Adipocyte (in vitro differentiated cells): ENCODE measurements around the gene MEG3.

Experiments
- DNase-seq: peaks from one replicate; pipeline ENCODE4 v3.0.0-alpha.2; 2015; ENCODE audit warnings: low read depth
- H3K27me3 ChIP-seq: replicated peaks from 2 replicates; pipeline ENCODE4 v1.7.0; 2013; ENCODE audit warnings: mild to moderate bottlenecking, low read length, moderate library complexity; ENCODE audit not compliant: control insufficient read depth, insufficient read depth
- H3K36me3 ChIP-seq: 2 replicates; pipeline ENCODE4 v1.7.0; 2013; ENCODE audit warnings: low read length, mild to moderate bottlenecking, moderate library complexity; ENCODE audit not compliant: control insufficient read depth, insufficient read depth, severe bottlenecking
- H3K4me1 ChIP-seq: 2 replicates; pipeline ENCODE4 v1.7.0; 2013; ENCODE audit warnings: mild to moderate bottlenecking, low read length, moderate library complexity; ENCODE audit not compliant: control insufficient read depth, insufficient read depth
- H3K4me3 ChIP-seq: 2 replicates; pipeline ENCODE4 v1.7.0; 2013; ENCODE audit warnings: mild to moderate bottlenecking, low read length, moderate library complexity
- H3K9ac ChIP-seq: 2 replicates; pipeline ENCODE4 v1.7.0; 2013; ENCODE audit warnings: mild to moderate bottlenecking, low read length, moderate library complexity
- H3K9me3 ChIP-seq: 2 replicates; pipeline ENCODE4 v1.7.0; 2013; ENCODE audit warnings: mild to moderate bottlenecking, low read length, moderate library complexity; ENCODE audit not compliant: control insufficient read depth

MEG3 gene

GRCh38 chr14:100782516-100783320 lies 43.2 kb upstream of the MEG3 start:
- no peak overlapping the region for H3K4me3 ChIP-seq
- H3K27me3 ChIP-seq: peaks cover 54% of the 10 kb centered on the region
- H3K4me1 ChIP-seq: no peaks in the 10 kb centered on the region
- H3K9ac ChIP-seq: no peak overlapping the region
- no peaks in the 10 kb centered on the region for H3K9me3 ChIP-seq
- DNase-seq: no peak
- H3K36me3 ChIP-seq: no peaks in the 10 kb centered on the region

GRCh38 chr14:100783630-100784370 lies 42.1 kb upstream of the MEG3 start:
- peaks cover 49% of the 10 kb centered on the region for H3K27me3 ChIP-seq
- H3K9ac ChIP-seq: no peak overlapping the region
- H3K9me3 ChIP-seq: no peaks in the 10 kb centered on the region
- H3K4me3 ChIP-seq: no peak overlapping the region
- no peaks in the 10 kb centered on the region for H3K36me3 ChIP-seq
- no peaks in the 10 kb centered on the region for H3K4me1 ChIP-seq
- DNase-seq: no peak

DNA sequence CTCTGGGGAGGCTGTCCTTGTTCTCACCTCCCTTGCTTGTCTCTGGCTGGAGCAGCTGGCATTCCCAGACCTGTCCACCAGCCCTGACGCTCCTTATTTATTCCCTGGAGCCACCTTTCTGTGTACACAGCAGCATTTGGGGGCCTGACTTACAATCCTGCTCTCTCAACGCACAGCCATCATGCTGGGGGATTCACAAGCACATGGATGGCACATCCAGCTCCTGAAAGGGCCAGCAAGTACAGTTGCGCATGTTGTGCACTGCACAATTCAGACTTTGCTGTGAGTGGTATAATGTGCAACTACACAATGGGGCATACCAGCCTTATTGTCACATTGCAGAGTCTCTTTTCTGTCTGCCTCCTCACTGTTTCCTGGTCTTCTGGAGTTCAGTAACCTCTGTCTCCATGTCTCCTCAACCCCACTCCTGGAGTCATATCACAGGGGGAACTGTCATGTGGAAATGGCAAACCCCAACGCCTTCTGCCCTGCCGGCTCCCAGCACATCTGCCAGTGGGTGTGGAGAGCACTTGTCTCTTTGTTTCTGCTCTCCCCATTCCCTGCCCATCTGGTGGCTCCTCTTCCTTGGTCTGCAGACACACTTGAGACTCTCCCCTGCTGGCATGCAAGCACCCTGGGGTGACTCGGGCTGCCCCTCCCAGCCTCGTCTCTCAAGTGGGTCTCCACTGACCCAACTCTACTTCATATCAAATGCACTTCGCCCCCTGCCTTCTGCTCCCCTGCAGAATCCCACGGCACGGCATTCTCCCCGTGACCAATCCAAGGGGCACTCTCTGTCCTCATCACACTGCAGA lies 41.2 kb upstream of the MEG3 start:
- Histone ChIP-seq H3K4me1 (no peaks in the 10 kb centered on the region), H3K36me3 (no peaks in the 10 kb centered on the region), H3K9ac (no peak overlapping the region), H3K9me3 (no peaks in the 10 kb centered on the region), H3K4me3 (no peak overlapping the region), H3K27me3 (peaks cover 49% of the 10 kb centered on the region)
- DNase-seq: no peak

- Histone ChIP-seq H3K4me1 (no peaks in the 10 kb centered on the region), H3K36me3 (no peaks in the 10 kb centered on the region), H3K4me3 (no peak overlapping the region), H3K9ac (no peak overlapping the region), H3K27me3 (peaks cover 49% of the 10 kb centered on the region), H3K9me3 (no peaks in the 10 kb centered on the region)
- DNase-seq: no peak
Observed at GRCh38 chr14:100785338-100785615, 40.6 kb upstream of the MEG3 start.

DNA sequence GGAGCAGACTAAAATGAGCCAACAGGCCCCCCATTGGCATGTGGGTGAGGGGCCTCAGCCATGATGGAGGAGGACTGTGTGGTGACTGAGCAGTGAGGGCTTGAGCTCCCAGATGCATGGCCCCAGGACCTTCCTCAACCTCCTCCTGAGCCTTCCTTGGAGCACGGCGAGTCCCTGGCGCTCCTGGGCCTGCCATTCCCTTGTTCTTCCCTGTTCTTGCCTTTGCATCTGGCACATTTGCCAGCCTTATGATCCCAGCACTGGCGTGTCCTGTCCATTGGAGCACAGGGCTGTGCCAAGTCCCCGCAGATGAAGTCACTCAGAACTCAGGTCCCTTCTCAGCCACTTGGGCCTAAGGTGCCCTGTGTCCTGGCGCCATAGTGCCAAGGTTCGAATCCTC lies 40.3 kb upstream of the MEG3 start:
- no peaks in the 10 kb centered on the region for H3K9me3 ChIP-seq
- H3K4me3 ChIP-seq: no peak overlapping the region
- no peaks in the 10 kb centered on the region for H3K4me1 ChIP-seq
- DNase-seq: no peak
- no peak overlapping the region for H3K9ac ChIP-seq
- peaks cover 50% of the 10 kb centered on the region for H3K27me3 ChIP-seq
- H3K36me3 ChIP-seq: no peaks in the 10 kb centered on the region

- Histone ChIP-seq H3K36me3 (no peaks in the 10 kb centered on the region), H3K4me1 (no peaks in the 10 kb centered on the region), H3K4me3 (no peak overlapping the region), H3K27me3 (peaks cover 50% of the 10 kb centered on the region), H3K9me3 (no peaks in the 10 kb centered on the region), H3K9ac (no peak overlapping the region)
- no peak for DNase-seq
Observed at GRCh38 chr14:100786131-100786530, 39.8 kb upstream of the MEG3 start.

- Histone ChIP-seq H3K36me3 (no peaks in the 10 kb centered on the region), H3K9ac (no peak overlapping the region), H3K4me3 (no peak overlapping the region), H3K9me3 (no peaks in the 10 kb centered on the region), H3K4me1 (no peaks in the 10 kb centered on the region), H3K27me3 (peaks cover 56% of the 10 kb centered on the region)
- DNase-seq: no peak
Observed at GRCh38 chr14:100786576-100787219, 39.2 kb upstream of the MEG3 start.

DNA sequence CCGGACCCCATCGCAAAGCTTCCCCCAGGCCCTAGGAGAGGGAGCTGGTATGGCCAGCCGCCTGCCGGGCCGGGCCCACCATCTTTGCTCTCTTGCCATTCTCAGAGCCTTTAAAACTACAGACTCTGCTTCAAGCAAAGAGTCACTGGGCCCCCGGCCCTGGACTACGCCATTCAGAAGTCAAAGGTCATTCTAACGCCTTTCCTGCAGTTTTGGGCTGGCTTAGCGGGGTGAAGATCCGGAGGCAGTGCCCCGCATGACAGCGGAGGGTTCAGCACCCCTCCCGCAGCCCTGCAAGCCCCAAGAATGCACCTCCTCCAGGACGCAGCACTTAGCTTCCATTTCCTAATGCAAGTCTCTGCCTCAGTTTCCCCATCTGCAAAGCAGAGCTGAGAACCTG lies 38.3 kb upstream of the MEG3 start:
- H3K9me3 ChIP-seq: no peaks in the 10 kb centered on the region
- no peaks in the 10 kb centered on the region for H3K36me3 ChIP-seq
- no peak overlapping the region for H3K9ac ChIP-seq
- DNase-seq: no peak
- H3K4me3 ChIP-seq: no peak overlapping the region
- H3K4me1 ChIP-seq: no peaks in the 10 kb centered on the region
- H3K27me3 ChIP-seq: peaks cover 64% of the 10 kb centered on the region

DNA sequence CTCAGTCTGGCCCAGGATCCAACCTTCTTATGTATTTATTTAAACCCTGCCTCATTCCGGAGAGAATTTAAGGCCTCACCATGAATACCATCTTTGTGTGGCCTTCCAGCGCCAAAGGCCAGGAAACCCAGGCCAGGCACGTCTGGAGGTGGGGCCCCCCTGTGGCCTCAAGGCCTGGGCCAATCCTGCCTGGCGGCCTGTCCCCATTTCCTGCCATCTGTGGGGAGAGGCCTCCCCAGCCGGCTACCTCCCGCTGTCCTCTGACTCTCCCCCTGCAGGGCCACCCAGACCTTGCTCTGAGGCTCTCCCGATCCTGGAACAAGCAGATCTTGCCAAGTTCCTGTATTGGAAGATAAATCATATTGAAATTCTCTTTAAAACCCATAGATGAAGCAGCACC lies 37.4 kb upstream of the MEG3 start:
- Histone ChIP-seq H3K9me3 (no peaks in the 10 kb centered on the region), H3K9ac (no peak overlapping the region), H3K4me1 (no peaks in the 10 kb centered on the region), H3K27me3 (peaks cover 64% of the 10 kb centered on the region), H3K36me3 (no peaks in the 10 kb centered on the region), H3K4me3 (no peak overlapping the region)
- DNase-seq: no peak

- H3K9ac ChIP-seq: no peak overlapping the region
- H3K9me3 ChIP-seq: no peaks in the 10 kb centered on the region
- H3K4me1 ChIP-seq: no peaks in the 10 kb centered on the region
- peaks cover 64% of the 10 kb centered on the region for H3K27me3 ChIP-seq
- no peak overlapping the region for H3K4me3 ChIP-seq
- no peaks in the 10 kb centered on the region for H3K36me3 ChIP-seq
- DNase-seq: no peak
Observed at GRCh38 chr14:100788942-100789341, 37.0 kb upstream of the MEG3 start.
